HAP-1 (cell line): ENCODE data around the gene PSMD6.

Experiments
- DNase-seq, 2 experiments: peaks; one replicate each; pipeline ENCODE4 v3.0.0-alpha.2; 2016 to 2020; ENCODE audit warnings: low spot score in 2 of 2
- H3K27me3 ChIP-seq: fragments of 250-450 bp; sonication (Bioruptor Pico); 2 replicates; pipeline ENCODE4 v1.5.1; 2020; ENCODE audit warnings: low read depth, mild to moderate bottlenecking, moderate library complexity
- H3K36me3 ChIP-seq: fragments of 250-450 bp; sonication (Bioruptor Pico); replicated peaks from 2 replicates; pipeline ENCODE4 v1.5.1; 2020; ENCODE audit warnings: mild to moderate bottlenecking
- H3K4me1 ChIP-seq: fragments of 250-450 bp; sonication (Bioruptor Pico); 2 replicates; pipeline ENCODE4 v1.5.1; 2020; ENCODE audit warnings: mild to moderate bottlenecking
- H3K4me3 ChIP-seq: fragments of 250-450 bp; sonication (Bioruptor Pico); 2 replicates; pipeline ENCODE4 v1.5.1; 2020; ENCODE audit warnings: mild to moderate bottlenecking, moderate library complexity
- H3K9me3 ChIP-seq: fragments of 250-450 bp; sonication (Bioruptor Pico); 2 replicates; pipeline ENCODE4 v1.5.1; 2020; ENCODE audit warnings: mild to moderate bottlenecking, moderate library complexity
- in situ Hi-C: fragments of 300-500 bp; cut with MboI; formaldehyde crosslinking; loops from 3 replicates; pipeline ENCODE4 v1.14.3; 2020; ENCODE audit warnings: low sequenced_read_pairs, inconsistent platforms, mixed read lengths

Gene PSMD6

GRCh38 chr3:63974451-63974850 is 48.8 kb downstream of the PSMD6 start:
- Histone ChIP-seq H3K27me3 (no peaks in the 10 kb centered on the region), H3K4me3 (no peak overlapping the region), H3K4me1 (peaks cover 20% of the 10 kb centered on the region), H3K36me3 (no peaks in the 10 kb centered on the region), H3K9me3 (no peaks in the 10 kb centered on the region)
- in situ Hi-C loops: no loop called here
- no peak for DNase-seq

DNA sequence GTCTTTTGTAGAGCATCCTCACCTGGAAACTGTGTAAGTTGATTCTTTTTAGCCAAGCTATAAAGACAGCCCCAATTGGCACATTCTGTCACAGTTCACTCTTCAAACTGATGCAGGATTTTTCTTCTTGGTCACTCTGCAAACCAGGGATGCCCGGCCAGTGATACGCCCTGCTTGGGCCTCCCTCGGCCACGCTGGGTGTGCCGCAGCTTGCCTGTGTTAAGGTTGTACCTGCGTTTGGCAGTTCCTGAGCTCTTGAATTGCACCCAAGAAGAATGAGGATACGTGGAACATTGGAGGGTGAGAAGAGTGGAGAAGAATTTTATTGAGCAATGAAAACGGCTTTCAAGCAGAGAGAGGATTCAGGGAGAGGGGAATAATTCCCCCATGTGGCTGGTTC is 49.9 kb downstream of the PSMD6 start:
- H3K4me1 ChIP-seq: peaks cover 30% of the 10 kb centered on the region
- no peak for DNase-seq
- H3K9me3 ChIP-seq: no peaks in the 10 kb centered on the region
- H3K4me3 ChIP-seq: no peak overlapping the region
- in situ Hi-C loops: no loop called here
- no peaks in the 10 kb centered on the region for H3K36me3 ChIP-seq
- H3K27me3 ChIP-seq: no peaks in the 10 kb centered on the region

DNA sequence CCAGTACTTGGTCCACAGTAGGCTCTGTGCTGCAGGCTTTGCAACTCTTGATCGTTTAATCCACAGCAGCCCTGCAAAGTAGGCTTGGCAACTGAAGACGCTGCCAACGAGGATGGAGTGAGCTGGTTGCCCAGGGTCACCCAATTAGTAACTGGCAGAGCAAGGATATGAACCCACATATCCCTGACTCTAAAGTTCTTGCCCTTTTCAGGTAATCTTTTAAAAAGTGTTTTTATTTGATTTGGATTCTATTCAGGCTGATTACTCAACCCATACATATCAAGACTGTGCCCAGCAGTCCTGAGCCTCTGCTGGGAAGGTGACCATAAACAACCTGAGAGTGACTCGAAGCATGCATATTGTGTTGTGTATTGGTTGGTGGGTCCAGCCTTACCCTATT is 50.3 kb downstream of the PSMD6 start:
- Histone ChIP-seq H3K27me3 (no peaks in the 10 kb centered on the region), H3K4me3 (no peak overlapping the region), H3K36me3 (no peaks in the 10 kb centered on the region), H3K9me3 (no peaks in the 10 kb centered on the region), H3K4me1 (peaks cover 34% of the 10 kb centered on the region)
- in situ Hi-C loops: no loop called here
- DNase-seq: no peak

DNA sequence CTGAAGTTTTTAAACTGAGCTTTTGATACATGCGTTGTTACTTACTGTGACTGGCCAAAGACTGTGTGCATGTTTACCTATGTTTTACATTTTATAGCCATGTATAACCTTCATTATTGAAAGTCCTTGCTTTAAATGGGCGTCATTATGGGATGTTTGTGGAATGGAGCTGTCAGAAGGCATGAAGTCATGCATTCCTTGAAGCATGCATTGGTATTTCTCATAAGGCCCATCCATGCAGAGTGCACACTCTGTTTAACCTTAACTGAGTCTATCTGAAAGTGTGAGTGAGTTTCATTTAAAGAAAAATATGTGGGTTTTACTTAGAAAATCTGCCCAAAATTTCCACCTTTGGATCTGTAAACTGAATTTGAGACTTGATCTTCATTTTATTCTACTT is 51.1 kb downstream of the PSMD6 start:
- H3K9me3 ChIP-seq: no peaks in the 10 kb centered on the region
- no peak overlapping the region for H3K4me3 ChIP-seq
- H3K4me1 ChIP-seq: peaks cover 40% of the 10 kb centered on the region
- H3K27me3 ChIP-seq: no peaks in the 10 kb centered on the region
- H3K36me3 ChIP-seq: no peaks in the 10 kb centered on the region
- DNase-seq: no peak
- in situ Hi-C loops: no loop called here

GRCh38 chr3:63970631-63971475 is 52.4 kb downstream of the PSMD6 start:
- no peak overlapping the region; the same call in 1 of the 2 replicates for H3K4me3 ChIP-seq
- peak; percentile 79 to 87 for DNase-seq

GRCh38 chr3:63969876-63970275 is 53.4 kb downstream of the PSMD6 start:
- no peak overlapping the region for H3K4me3 ChIP-seq
- no peaks in the 10 kb centered on the region for H3K36me3 ChIP-seq
- DNase-seq: no peak
- no peaks in the 10 kb centered on the region for H3K9me3 ChIP-seq
- H3K4me1 ChIP-seq: peaks cover 40% of the 10 kb centered on the region
- in situ Hi-C loops: no loop called here
- no peaks in the 10 kb centered on the region for H3K27me3 ChIP-seq

More at GRCh38 chr3:63970631-63971475, 52.4 kb downstream of the PSMD6 start:
- in situ Hi-C loops: no loop called here
- Histone ChIP-seq H3K9me3 (no peaks in the 10 kb centered on the region), H3K36me3 (no peaks in the 10 kb centered on the region), H3K27me3 (no peaks in the 10 kb centered on the region), H3K4me1 (peaks cover 40% of the 10 kb centered on the region)

DNA sequence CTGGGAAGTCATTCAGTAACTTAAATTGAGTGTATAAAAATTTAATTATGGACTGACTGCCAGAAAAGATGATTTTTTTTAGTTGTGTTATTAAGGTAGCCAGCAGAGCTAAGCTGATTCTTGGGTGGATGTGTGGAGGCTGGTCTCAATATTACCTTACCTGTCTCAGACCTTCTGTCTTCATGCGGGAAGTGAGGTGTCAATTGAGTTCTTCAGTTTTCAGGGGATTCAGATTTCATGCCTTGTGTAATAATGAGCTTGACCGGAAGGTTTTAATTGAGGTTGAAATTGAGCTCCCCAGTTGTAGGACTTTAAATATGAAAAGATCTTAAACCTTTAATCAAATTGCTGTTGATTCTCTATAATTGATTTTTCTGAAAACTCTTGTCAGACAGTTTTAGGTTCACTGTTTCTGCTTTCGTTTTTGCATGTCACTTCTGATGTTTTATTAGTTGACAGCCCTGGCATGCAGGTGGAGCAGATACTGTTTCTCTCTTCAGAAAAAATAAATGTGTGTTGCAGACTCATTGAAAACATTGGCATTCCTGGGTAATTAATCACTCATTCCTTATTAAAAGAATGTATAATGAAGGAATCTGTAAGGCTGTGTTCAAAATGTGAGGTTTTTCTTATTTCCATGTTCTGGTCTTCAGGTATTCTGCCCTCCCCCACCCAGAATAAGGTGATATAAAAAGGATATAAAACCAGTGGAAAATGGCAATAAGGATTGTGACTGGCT is 54.5 kb downstream of the PSMD6 start:
- Histone ChIP-seq H3K4me3 (no peak overlapping the region), H3K27me3 (no peaks in the 10 kb centered on the region), H3K4me1 (peaks cover 49% of the 10 kb centered on the region), H3K36me3 (no peaks in the 10 kb centered on the region), H3K9me3 (no peaks in the 10 kb centered on the region)
- no peak for DNase-seq
- in situ Hi-C loops: no loop called here

GRCh38 chr3:63967675-63968611 is 55.4 kb downstream of the PSMD6 start:
- peaks cover 58% of the 10 kb centered on the region for H3K4me1 ChIP-seq
- in situ Hi-C loops: no loop called here
- H3K27me3 ChIP-seq: no peaks in the 10 kb centered on the region
- peak overlapping the region; percentile 10 for H3K4me3 ChIP-seq
- H3K9me3 ChIP-seq: no peaks in the 10 kb centered on the region
- DNase-seq: peak in 1 of 2 experiments; percentile 40
- H3K36me3 ChIP-seq: no peaks in the 10 kb centered on the region

- H3K4me1 ChIP-seq: peaks cover 58% of the 10 kb centered on the region
- no peak overlapping the region for H3K4me3 ChIP-seq
- H3K27me3 ChIP-seq: no peaks in the 10 kb centered on the region
- no peak for DNase-seq
- in situ Hi-C loops: no loop called here
- H3K36me3 ChIP-seq: no peaks in the 10 kb centered on the region
- no peaks in the 10 kb centered on the region for H3K9me3 ChIP-seq
These were observed 56.4 kb downstream of the PSMD6 start for GRCh38 chr3:63966871-63967270.

- Histone ChIP-seq H3K9me3 (no peaks in the 10 kb centered on the region), H3K36me3 (no peaks in the 10 kb centered on the region), H3K27me3 (no peaks in the 10 kb centered on the region), H3K4me1 (peaks cover 51% of the 10 kb centered on the region), H3K4me3 (no peak overlapping the region)
- DNase-seq: no peak
- in situ Hi-C loops: no loop called here
These were observed 57.3 kb downstream of the PSMD6 start for GRCh38 chr3:63966007-63966406.

- Histone ChIP-seq H3K27me3 (no peaks in the 10 kb centered on the region), H3K9me3 (no peaks in the 10 kb centered on the region), H3K4me3 (no peak overlapping the region), H3K36me3 (no peaks in the 10 kb centered on the region), H3K4me1 (peaks cover 52% of the 10 kb centered on the region)
- no peak for DNase-seq
- in situ Hi-C loops: no loop called here
These were observed 58.4 kb downstream of the PSMD6 start for GRCh38 chr3:63964681-63965485.

GRCh38 chr3:63963496-63963895 is 59.8 kb downstream of the PSMD6 start:
- no peaks in the 10 kb centered on the region for H3K36me3 ChIP-seq
- no peak overlapping the region for H3K4me3 ChIP-seq
- peak; percentile 35 to 81 for DNase-seq
- in situ Hi-C loops: no loop called here
- peaks cover 41% of the 10 kb centered on the region for H3K4me1 ChIP-seq
- H3K27me3 ChIP-seq: no peaks in the 10 kb centered on the region
- H3K9me3 ChIP-seq: no peaks in the 10 kb centered on the region

DNA sequence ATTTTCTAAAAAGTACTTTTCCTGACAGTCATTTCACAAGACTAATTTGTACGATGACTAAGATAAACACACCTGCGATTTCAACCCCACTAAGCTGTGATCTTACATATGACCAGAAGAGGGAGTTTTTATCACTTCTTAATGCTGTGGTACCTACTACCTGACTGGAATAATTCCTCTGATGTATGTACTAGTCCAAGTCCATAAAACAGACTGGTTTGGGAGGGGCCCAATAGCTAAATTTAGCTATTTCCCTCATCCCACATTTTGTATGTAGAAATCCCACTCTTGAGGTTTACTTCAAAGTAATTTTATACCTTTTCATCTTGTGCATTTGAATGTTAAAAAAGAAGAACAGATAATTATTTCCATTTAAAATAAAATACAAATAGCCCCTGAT is 61.4 kb downstream of the PSMD6 start:
- H3K36me3 ChIP-seq: no peaks in the 10 kb centered on the region
- DNase-seq: peak in 1 of 2 experiments; percentile 62
- H3K27me3 ChIP-seq: no peaks in the 10 kb centered on the region
- H3K9me3 ChIP-seq: no peaks in the 10 kb centered on the region
- H3K4me1 ChIP-seq: peaks cover 32% of the 10 kb centered on the region
- H3K4me3 ChIP-seq: no peak overlapping the region
- in situ Hi-C loops: no loop called here
